GM23338 (cell line): ENCODE data around the gene POC1B.

Experiments
- POLR2AphosphoS5 ChIP-seq: IDR thresholded peaks from 2 replicates; pipeline ENCODE4 v1.6.1; 2016; ENCODE audit warnings: antibody characterized with exemption, low read depth
- TF ChIP-seq, protein P1 (sequence below), 2 experiments: fragments of 200-600 bp in 1 of 2; sonication (generic) in 1 of 2; conservative IDR thresholded peaks; 2 replicates each; pipeline versions ENCODE4 v1.5.1 to v1.6.1; 2016 to 2017; ENCODE audit warnings: antibody characterized with exemption in 2 of 2, low read depth in 2 of 2, mild to moderate bottlenecking in 2 of 2, moderate library complexity in 1 of 2
- TF ChIP-seq, protein P2 (sequence below): IDR thresholded peaks from one replicate; pipeline ENCODE4 v1.6.1; 2018; ENCODE audit warnings: antibody characterized with exemption; ENCODE audit not compliant: unreplicated experiment

DNA sequence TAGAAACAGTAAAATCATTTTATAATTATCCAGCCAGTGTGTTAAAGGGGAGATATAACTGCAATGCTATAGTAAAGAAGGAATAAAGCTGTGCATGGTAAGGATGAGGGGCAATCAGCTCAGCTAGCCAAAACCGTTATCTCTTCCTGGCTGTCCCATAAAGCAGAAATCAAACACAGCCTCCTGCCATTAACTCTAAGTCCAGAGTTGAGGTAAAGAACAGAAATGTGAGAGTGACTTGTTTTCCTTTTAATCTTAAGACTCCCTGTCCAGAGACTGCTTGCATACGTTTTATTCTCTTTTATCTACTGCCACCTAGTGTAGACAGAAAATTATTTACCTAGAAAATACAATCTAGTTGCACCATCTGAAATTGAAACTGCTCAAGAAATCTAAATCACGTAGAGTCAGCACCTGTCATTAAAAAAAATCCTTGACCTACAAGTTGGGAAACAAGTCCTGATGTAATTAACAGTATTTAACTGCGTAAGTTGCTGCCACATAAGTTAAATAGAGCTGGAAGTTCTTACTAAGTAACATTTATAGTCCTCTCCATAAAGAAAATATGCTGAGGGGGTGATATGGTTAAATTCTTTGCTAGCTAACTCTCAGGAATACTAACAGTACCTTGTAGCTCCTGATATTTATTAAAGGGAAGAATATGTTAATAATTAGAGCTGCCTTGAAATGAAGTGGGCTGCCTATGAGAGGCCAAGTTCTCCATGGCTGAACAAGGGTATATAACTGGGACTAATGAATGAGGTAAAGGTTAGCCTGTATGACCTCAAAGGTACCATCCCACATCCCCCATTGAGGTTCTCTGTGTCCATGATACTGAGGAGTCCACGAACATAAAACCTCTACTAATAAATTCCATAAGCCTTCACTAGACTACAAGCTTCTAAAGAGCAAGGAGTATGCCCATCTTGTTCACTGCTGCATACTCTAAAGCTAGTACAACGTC, 63.9 kb downstream of the POC1B start:
- TF ChIP-seq, protein P1, sequence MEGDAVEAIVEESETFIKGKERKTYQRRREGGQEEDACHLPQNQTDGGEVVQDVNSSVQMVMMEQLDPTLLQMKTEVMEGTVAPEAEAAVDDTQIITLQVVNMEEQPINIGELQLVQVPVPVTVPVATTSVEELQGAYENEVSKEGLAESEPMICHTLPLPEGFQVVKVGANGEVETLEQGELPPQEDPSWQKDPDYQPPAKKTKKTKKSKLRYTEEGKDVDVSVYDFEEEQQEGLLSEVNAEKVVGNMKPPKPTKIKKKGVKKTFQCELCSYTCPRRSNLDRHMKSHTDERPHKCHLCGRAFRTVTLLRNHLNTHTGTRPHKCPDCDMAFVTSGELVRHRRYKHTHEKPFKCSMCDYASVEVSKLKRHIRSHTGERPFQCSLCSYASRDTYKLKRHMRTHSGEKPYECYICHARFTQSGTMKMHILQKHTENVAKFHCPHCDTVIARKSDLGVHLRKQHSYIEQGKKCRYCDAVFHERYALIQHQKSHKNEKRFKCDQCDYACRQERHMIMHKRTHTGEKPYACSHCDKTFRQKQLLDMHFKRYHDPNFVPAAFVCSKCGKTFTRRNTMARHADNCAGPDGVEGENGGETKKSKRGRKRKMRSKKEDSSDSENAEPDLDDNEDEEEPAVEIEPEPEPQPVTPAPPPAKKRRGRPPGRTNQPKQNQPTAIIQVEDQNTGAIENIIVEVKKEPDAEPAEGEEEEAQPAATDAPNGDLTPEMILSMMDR (conservative IDR thresholded peaks at IDR 0.05; ENCODE audit: low read depth in 2 of 2), result peak in 1 of 2 experiments; percentile 67
- TF ChIP-seq, protein P2, sequence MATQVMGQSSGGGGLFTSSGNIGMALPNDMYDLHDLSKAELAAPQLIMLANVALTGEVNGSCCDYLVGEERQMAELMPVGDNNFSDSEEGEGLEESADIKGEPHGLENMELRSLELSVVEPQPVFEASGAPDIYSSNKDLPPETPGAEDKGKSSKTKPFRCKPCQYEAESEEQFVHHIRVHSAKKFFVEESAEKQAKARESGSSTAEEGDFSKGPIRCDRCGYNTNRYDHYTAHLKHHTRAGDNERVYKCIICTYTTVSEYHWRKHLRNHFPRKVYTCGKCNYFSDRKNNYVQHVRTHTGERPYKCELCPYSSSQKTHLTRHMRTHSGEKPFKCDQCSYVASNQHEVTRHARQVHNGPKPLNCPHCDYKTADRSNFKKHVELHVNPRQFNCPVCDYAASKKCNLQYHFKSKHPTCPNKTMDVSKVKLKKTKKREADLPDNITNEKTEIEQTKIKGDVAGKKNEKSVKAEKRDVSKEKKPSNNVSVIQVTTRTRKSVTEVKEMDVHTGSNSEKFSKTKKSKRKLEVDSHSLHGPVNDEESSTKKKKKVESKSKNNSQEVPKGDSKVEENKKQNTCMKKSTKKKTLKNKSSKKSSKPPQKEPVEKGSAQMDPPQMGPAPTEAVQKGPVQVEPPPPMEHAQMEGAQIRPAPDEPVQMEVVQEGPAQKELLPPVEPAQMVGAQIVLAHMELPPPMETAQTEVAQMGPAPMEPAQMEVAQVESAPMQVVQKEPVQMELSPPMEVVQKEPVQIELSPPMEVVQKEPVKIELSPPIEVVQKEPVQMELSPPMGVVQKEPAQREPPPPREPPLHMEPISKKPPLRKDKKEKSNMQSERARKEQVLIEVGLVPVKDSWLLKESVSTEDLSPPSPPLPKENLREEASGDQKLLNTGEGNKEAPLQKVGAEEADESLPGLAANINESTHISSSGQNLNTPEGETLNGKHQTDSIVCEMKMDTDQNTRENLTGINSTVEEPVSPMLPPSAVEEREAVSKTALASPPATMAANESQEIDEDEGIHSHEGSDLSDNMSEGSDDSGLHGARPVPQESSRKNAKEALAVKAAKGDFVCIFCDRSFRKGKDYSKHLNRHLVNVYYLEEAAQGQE, result no peak
- no peak for TF ChIP-seq POLR2AphosphoS5
